IMR-90 (cell line): Measurements from ENCODE around the gene RAB20. TPM values are rescaled to one million over a fixed set of nuclear protein-coding genes. Genes with fewer than 3 reads are reported as not detected.

ENCODE experiments used
- ATAC-seq: fragments of 200-7000 bp; cut with Tn5 transposase; 2 replicates; pipeline ENCODE4 v1.9.1; 2020; ENCODE audit warnings: low read depth, mild to moderate bottlenecking, moderate library complexity
- BruUV-seq: library from RNA; stranded (reverse); fragments of 400-500 nt; replicated peaks from 2 replicates; lab custom pipeline; 2021; lab: Mats Ljungman, UMichigan
- CTCF ChIA-PET: fragments of 300-600 bp; formaldehyde crosslinking; extraction: SDS; loops from one replicate; lab custom pipeline; 2021; ENCODE audit warnings: antibody characterized with exemption; lab: Yijun Ruan, JAX
- POLR2A ChIA-PET: fragments of 300-600 bp; sonication (Branson Sonifier 250); formaldehyde crosslinking; loops from one replicate; lab custom pipeline; 2022; ENCODE audit warnings: antibody characterized with exemption; ENCODE audit not compliant: unreplicated experiment; lab: Charles Lee
- DNase-seq: peaks from one replicate; pipeline ENCODE4 v3.0.0; 2013
- H2AFZ ChIP-seq: replicated peaks from 2 replicates; pipeline ENCODE3; 2013; ENCODE audit warnings: low read length, mild to moderate bottlenecking; ENCODE audit not compliant: poor library complexity
- H2AK5ac ChIP-seq: 2 replicates; pipeline ENCODE4 v1.6.1; 2013; ENCODE audit warnings: low read depth, low read length, inconsistent platforms
- H2AK9ac ChIP-seq: replicated peaks from 2 replicates; pipeline ENCODE3; 2013; ENCODE audit warnings: mild to moderate bottlenecking, low read depth, low read length, moderate library complexity; ENCODE audit not compliant: poor library complexity
- H2BK120ac ChIP-seq: 2 replicates; pipeline ENCODE4 v1.6.1; 2013; ENCODE audit warnings: low read depth, low read length, inconsistent platforms
- H2BK15ac ChIP-seq: 3 replicates; pipeline ENCODE4 v1.6.1; 2013; ENCODE audit warnings: low read depth, low read length, inconsistent platforms
- H2BK20ac ChIP-seq: 2 replicates; pipeline ENCODE4 v1.6.1; 2013; ENCODE audit warnings: low read depth, mild to moderate bottlenecking, inconsistent platforms, low read length, moderate library complexity
- H2BK5ac ChIP-seq: 2 replicates; pipeline ENCODE4 v1.6.1; 2013; ENCODE audit warnings: mild to moderate bottlenecking, low read depth, low read length, inconsistent platforms; ENCODE audit not compliant: poor library complexity, severe bottlenecking
- H3K14ac ChIP-seq: replicated peaks from 2 replicates; pipeline ENCODE4 v1.6.1; 2013; ENCODE audit warnings: low read depth, low read length, inconsistent platforms
- H3K18ac ChIP-seq: 2 replicates; pipeline ENCODE4 v1.6.1; 2013; ENCODE audit warnings: low read depth, low read length, control low read depth
- H3K23ac ChIP-seq: 2 replicates; pipeline ENCODE4 v1.6.1; 2013; ENCODE audit warnings: low read depth, low read length, inconsistent platforms
- H3K27ac ChIP-seq: 2 replicates; pipeline ENCODE4 v1.5.1; 2013; ENCODE audit warnings: mild to moderate bottlenecking, control low read depth, low read length; ENCODE audit not compliant: insufficient read depth
- H3K27me3 ChIP-seq: 2 replicates; pipeline ENCODE4 v1.6.1; 2013; ENCODE audit warnings: low read length; ENCODE audit not compliant: control insufficient read depth, insufficient read depth
- H3K36me3 ChIP-seq: 2 replicates; pipeline ENCODE4 v1.6.1; 2013; ENCODE audit warnings: low read length, mixed read lengths; ENCODE audit not compliant: control insufficient read depth, insufficient read depth
- H3K4ac ChIP-seq: 2 replicates; pipeline ENCODE4 v1.6.1; 2013; ENCODE audit warnings: low read depth, low read length, inconsistent platforms
- H3K4me1 ChIP-seq: 2 replicates; pipeline ENCODE4 v1.6.1; 2013; ENCODE audit warnings: low read length, mixed read lengths; ENCODE audit not compliant: control insufficient read depth, insufficient read depth
- H3K4me2 ChIP-seq: 2 replicates; pipeline ENCODE4 v1.6.1; 2013; ENCODE audit warnings: low read depth, mild to moderate bottlenecking, control low read depth, low read length, moderate library complexity
- H3K4me3 ChIP-seq: 2 replicates; pipeline ENCODE4 v1.5.1; 2013; ENCODE audit warnings: low read depth, mild to moderate bottlenecking, control low read depth, low read length, moderate library complexity; ENCODE audit not compliant: insufficient read depth
- H3K56ac ChIP-seq: 2 replicates; pipeline ENCODE4 v1.6.1; 2013; ENCODE audit warnings: low read length, inconsistent platforms; ENCODE audit not compliant: insufficient read depth; ENCODE audit errors: extremely low read depth
- H3K79me1 ChIP-seq, 2 experiments: 2 replicates each; pipeline ENCODE4 v1.6.1; 2013; ENCODE audit warnings: low read length in 2 of 2, inconsistent platforms in 1 of 2, low read depth in 1 of 2
- H3K9ac ChIP-seq: 2 replicates; pipeline ENCODE4 v1.6.1; 2013; ENCODE audit warnings: low read depth, low read length, control low read depth
- H3K9me1 ChIP-seq: 2 replicates; pipeline ENCODE4 v1.6.1; 2013; ENCODE audit warnings: low read length, inconsistent platforms; ENCODE audit not compliant: insufficient read depth
- H3K9me3 ChIP-seq: 2 replicates; pipeline ENCODE4 v1.6.1; 2013; ENCODE audit warnings: low read length; ENCODE audit not compliant: control insufficient read depth, insufficient read depth
- H4K20me1 ChIP-seq: 2 replicates; pipeline ENCODE4 v1.6.1; 2013; ENCODE audit warnings: low read length, inconsistent platforms; ENCODE audit not compliant: insufficient read depth
- H4K5ac ChIP-seq: 2 replicates; pipeline ENCODE4 v1.6.1; 2013; ENCODE audit warnings: mild to moderate bottlenecking, low read depth, low read length, control low read depth
- H4K8ac ChIP-seq, 2 experiments: 2 replicates each; pipeline ENCODE4 v1.6.1; 2013; ENCODE audit warnings: low read depth in 2 of 2, low read length in 2 of 2, control low read depth in 1 of 2, inconsistent platforms in 1 of 2
- H4K91ac ChIP-seq: 2 replicates; pipeline ENCODE4 v1.6.1; 2013; ENCODE audit warnings: low read depth, low read length, inconsistent platforms; ENCODE audit not compliant: insufficient read depth
- BHLHE40 ChIP-seq: fragments of 150-350 bp; IDR thresholded peaks from 2 replicates; pipeline ENCODE4 v1.6.1; 2016; ENCODE audit warnings: mild to moderate bottlenecking, low read depth, low read length
- CEBPB ChIP-seq: IDR thresholded peaks from 2 replicates; pipeline ENCODE4 v1.6.1; 2012; ENCODE audit warnings: low read depth, low read length, improper control_type of control experiment
- CHD1 ChIP-seq: IDR thresholded peaks from 2 replicates; pipeline ENCODE4 v1.6.1; 2012; ENCODE audit warnings: low read depth, low read length, improper control_type of control experiment
- FOS ChIP-seq: fragments of 150-350 bp; IDR thresholded peaks from 2 replicates; pipeline ENCODE4 v1.6.1; 2016; ENCODE audit warnings: low read depth, low read length
- MAFK ChIP-seq: IDR thresholded peaks from 2 replicates; pipeline ENCODE4 v1.6.1; 2012; ENCODE audit warnings: low read depth, low read length, improper control_type of control experiment
- MAZ ChIP-seq: IDR thresholded peaks from 2 replicates; pipeline ENCODE4 v1.6.1; 2012; ENCODE audit warnings: low read depth, mild to moderate bottlenecking, low read length, improper control_type of control experiment, moderate library complexity, borderline replicate concordance
- MXI1 ChIP-seq: IDR thresholded peaks from 2 replicates; pipeline ENCODE4 v1.6.1; 2012; ENCODE audit warnings: low read depth, mild to moderate bottlenecking, low read length, moderate library complexity, borderline replicate concordance
- NFE2L2 ChIP-seq: fragments of 150-350 bp; IDR thresholded peaks from 2 replicates; pipeline ENCODE4 v1.6.1; 2016; ENCODE audit warnings: low read depth, mild to moderate bottlenecking, low read length
- POLR2A ChIP-seq: IDR thresholded peaks from 2 replicates; pipeline ENCODE4 v1.6.1; 2012; ENCODE audit warnings: mild to moderate bottlenecking, low read depth, low read length
- RAD21 ChIP-seq: IDR thresholded peaks from 2 replicates; pipeline ENCODE4 v1.6.1; 2012; ENCODE audit warnings: low read length, improper control_type of control experiment
- RCOR1 ChIP-seq: IDR thresholded peaks from 2 replicates; pipeline ENCODE4 v1.6.1; 2012; ENCODE audit warnings: mild to moderate bottlenecking, low read length, improper control_type of control experiment; ENCODE audit not compliant: insufficient replicate concordance
- RFX5 ChIP-seq: IDR thresholded peaks from 2 replicates; pipeline ENCODE4 v1.8.0; 2012; ENCODE audit warnings: low read depth, mild to moderate bottlenecking, low read length, moderate library complexity
- SMC3 ChIP-seq: fragments of 150-350 bp; IDR thresholded peaks from 2 replicates; pipeline ENCODE4 v1.6.1; 2016; ENCODE audit warnings: low read depth, mild to moderate bottlenecking, antibody characterized with exemption, low read length, moderate library complexity
- WGBS, 2 experiments: methylation state at CpG; one replicate each; pipeline versions ENCODE4 v1.1.5 to v1.1.7; 2013; ENCODE audit warnings: missing lambda C conversion rate in 2 of 2; ENCODE audit not compliant: insufficient read length in 1 of 2; ENCODE audit errors: extremely low coverage in 2 of 2; 5-methylcytosine and 5-hydroxymethylcytosine counted together
- dilution Hi-C: fragments of 300-500 bp; cut with HindIII; formaldehyde crosslinking; loops from one replicate; pipeline ENCODE4 v1.14.3; 2018; ENCODE audit warnings: low sequenced_read_pairs; ENCODE audit not compliant: unreplicated experiment
- in situ Hi-C: fragments of 300-500 bp; cut with MboI; formaldehyde crosslinking; loops from 3 replicates; pipeline ENCODE4 v1.14.3; 2019; ENCODE audit warnings: low sequenced_read_pairs, inconsistent platforms, mixed read lengths
- intact Hi-C: fragments of 100-400 bp; cut with micrococcal nuclease; formaldehyde crosslinking; loops from 2 replicates; pipeline ENCODE4 v1.10.0; 2022
- polyA plus RNA-seq, 3 experiments: library from polyadenylated mRNA; depleted of rRNA; stranded (reverse); fragments of >200 nt; gene quantifications; 2 replicates each; pipeline ENCODE4 v1.2.3, GENCODE V29; 2012; ENCODE audit warnings: low replicate concordance in 1 of 3
- total RNA-seq: library from RNA; depleted of rRNA; stranded (reverse); fragments of >200 nt; gene quantifications from 2 replicates; pipeline ENCODE4 v1.2.3, GENCODE V29; 2012
- TF ChIP-seq, protein P1 (sequence below): conservative IDR thresholded peaks from 2 replicates; pipeline ENCODE4 v1.5.1; 2012; ENCODE audit warnings: mild to moderate bottlenecking, low read depth, low read length, improper control_type of control experiment
- TF ChIP-seq, protein P2 (sequence below): fragments of 150-350 bp; IDR thresholded peaks from 2 replicates; pipeline ENCODE4 v1.6.1; 2017; ENCODE audit warnings: mild to moderate bottlenecking, antibody characterized with exemption, low read length, low read depth
- TF ChIP-seq, protein P3 (sequence below): fragments of 150-350 bp; IDR thresholded peaks from 2 replicates; pipeline ENCODE4 v1.6.1; 2016; ENCODE audit warnings: low read depth, mild to moderate bottlenecking, low read length, moderate library complexity, borderline replicate concordance

The RAB20 gene
- total and polyA plus RNA-seq, 2 of the 4 experiments (the other 2 are of a cell fraction): 3.8 to 5.1 TPM

DNA sequence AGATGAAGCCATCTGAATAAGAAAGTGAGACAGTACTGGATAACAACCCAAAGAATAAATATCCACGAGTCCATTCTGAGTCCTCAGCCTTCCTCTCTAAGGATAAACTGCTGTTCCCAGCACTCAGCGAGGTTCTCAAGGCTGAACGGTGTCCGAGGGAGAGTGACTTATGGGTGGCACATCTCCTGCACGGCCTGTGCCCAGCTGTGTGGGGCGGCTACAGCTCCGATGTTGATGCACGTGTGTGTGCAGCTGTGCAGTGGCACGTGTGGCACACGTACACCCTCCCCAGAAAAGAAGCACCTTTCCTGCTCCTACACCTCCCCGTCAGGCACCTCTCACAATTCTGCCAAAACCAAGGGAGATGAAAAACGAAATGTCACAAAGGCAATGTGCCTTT lies 45.0 kb downstream of the RAB20 start:
- Histone ChIP-seq H3K18ac (no peak overlapping the region), H3K4ac (no peak overlapping the region), H3K79me1 (no peaks in the 10 kb centered on the region), H3K27ac (no peak overlapping the region), H3K4me1 (no peaks in the 10 kb centered on the region; the same call in 1 of the 2 replicates), H2BK15ac (no peak overlapping the region), H2AK9ac (no peak overlapping the region), H4K8ac (no peak overlapping the region), H2BK5ac (no peak overlapping the region), H2AK5ac (no peak overlapping the region), H3K9me1 (peaks cover 8% of the 10 kb centered on the region), H4K91ac (no peak overlapping the region), H3K56ac (no peak overlapping the region), H2BK120ac (no peak overlapping the region), H3K9ac (no peak overlapping the region), H3K27me3 (no peaks in the 10 kb centered on the region), H3K4me2 (no peak overlapping the region), H2BK20ac (no peak overlapping the region), H3K36me3 (peaks cover 35% of the 10 kb centered on the region), H2AFZ (no peak overlapping the region), H3K4me3 (no peak overlapping the region), H3K23ac (no peak overlapping the region), H4K5ac (no peak overlapping the region), H3K9me3 (no peaks in the 10 kb centered on the region), H4K20me1 (no peaks in the 10 kb centered on the region; the same call in 1 of the 2 replicates), H3K14ac (no peak overlapping the region)
- ChIA-PET POLR2A (no interaction called here), CTCF (interaction anchor here (0.6 kb wide), 1 partner anchor 1496 kb away, joined by 3 read pairs; no protein-coding TSS in a partner anchor)
- dilution Hi-C loops (no loop called here), in situ Hi-C loops (no loop called here), intact Hi-C loops (no loop called here)
- DNase-seq (no peak), ATAC-seq (no peak)
- 58% methylated on average over 5 of the region's 12 CpGs; no CpG with 5 or more reads in 1 of the 2 experiments for WGBS, 2 experiments
- TF ChIP-seq MAZ (no peak), SMC3 (no peak), FOS (no peak), CEBPB (no peak), RCOR1 (no peak), BHLHE40 (no peak), NFE2L2 (no peak), RAD21 (no peak), POLR2A (no peak), CHD1 (no peak), MAFK (no peak), RFX5 (no peak), MXI1 (no peak)
- TF ChIP-seq, protein P1, sequence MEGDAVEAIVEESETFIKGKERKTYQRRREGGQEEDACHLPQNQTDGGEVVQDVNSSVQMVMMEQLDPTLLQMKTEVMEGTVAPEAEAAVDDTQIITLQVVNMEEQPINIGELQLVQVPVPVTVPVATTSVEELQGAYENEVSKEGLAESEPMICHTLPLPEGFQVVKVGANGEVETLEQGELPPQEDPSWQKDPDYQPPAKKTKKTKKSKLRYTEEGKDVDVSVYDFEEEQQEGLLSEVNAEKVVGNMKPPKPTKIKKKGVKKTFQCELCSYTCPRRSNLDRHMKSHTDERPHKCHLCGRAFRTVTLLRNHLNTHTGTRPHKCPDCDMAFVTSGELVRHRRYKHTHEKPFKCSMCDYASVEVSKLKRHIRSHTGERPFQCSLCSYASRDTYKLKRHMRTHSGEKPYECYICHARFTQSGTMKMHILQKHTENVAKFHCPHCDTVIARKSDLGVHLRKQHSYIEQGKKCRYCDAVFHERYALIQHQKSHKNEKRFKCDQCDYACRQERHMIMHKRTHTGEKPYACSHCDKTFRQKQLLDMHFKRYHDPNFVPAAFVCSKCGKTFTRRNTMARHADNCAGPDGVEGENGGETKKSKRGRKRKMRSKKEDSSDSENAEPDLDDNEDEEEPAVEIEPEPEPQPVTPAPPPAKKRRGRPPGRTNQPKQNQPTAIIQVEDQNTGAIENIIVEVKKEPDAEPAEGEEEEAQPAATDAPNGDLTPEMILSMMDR: no peak
- TF ChIP-seq, protein P2, sequence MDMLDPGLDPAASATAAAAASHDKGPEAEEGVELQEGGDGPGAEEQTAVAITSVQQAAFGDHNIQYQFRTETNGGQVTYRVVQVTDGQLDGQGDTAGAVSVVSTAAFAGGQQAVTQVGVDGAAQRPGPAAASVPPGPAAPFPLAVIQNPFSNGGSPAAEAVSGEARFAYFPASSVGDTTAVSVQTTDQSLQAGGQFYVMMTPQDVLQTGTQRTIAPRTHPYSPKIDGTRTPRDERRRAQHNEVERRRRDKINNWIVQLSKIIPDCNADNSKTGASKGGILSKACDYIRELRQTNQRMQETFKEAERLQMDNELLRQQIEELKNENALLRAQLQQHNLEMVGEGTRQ: no peak
- TF ChIP-seq, protein P3, sequence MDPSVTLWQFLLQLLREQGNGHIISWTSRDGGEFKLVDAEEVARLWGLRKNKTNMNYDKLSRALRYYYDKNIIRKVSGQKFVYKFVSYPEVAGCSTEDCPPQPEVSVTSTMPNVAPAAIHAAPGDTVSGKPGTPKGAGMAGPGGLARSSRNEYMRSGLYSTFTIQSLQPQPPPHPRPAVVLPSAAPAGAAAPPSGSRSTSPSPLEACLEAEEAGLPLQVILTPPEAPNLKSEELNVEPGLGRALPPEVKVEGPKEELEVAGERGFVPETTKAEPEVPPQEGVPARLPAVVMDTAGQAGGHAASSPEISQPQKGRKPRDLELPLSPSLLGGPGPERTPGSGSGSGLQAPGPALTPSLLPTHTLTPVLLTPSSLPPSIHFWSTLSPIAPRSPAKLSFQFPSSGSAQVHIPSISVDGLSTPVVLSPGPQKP: no peak
- BruUV-seq: no TSS peak
